ENCODE measurements around the gene RNF157.

Gene RNF157

DNA sequence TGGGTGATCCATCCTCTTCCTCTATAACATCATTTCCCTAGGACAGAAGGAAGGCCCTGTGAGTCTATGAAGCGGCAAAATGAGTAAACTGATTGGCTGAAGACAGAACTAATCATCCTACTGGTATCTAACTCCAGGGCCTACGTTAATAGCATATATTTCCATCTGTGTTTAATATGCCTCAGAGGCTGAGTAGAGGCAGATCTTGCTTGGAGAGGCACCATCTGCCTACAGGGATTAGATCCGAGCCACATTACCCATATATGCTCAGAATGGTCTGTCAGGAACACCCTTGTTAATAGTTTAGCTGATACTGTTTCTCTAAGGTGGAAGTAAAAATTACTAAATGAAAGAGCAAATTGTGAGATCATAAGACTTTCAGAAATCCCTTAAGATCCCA is 86.0 kb downstream of the RNF157 start:
- DNase-seq = no peak

DNA sequence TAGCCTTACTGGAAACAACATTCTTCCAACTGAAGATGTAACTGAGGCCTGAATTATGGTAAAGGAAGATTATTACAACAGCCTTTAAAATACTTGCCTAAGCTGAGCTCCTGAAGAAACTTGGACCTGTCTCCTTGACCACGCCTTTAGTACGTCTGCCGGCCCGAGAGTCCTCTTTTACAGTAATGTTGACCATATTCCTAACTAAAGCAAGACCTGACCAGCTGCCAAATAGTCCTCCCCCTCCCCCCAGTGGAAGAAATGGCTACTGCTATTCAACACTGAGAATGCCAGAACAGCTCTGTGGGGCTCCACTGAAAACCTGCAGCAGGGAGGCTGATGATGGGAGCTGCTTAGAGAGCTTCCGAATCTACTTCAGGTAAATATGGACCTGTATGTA is 86.7 kb downstream of the RNF157 start:
- DNase-seq = no peak

DNA sequence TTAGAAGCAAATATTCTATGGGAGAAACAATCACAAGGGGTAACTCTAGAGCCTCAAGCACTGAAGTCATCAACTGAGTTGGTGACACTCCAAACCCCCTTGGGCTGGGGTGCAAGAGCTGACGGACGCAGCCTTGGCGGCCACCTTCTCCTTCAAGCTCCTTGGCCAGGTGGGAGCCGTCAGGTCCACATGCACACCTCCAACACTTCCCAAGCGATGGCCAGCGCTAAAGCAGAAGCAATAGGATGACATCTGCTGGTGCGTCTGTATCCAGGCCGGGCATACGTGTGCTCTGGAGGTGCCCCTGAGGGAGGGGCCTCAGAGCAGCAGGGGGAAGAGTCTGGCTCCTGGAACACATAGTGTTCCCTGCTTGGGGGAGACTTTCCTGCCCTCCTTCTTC is 87.1 kb downstream of the RNF157 start:
- DNase-seq = no peak

DNA sequence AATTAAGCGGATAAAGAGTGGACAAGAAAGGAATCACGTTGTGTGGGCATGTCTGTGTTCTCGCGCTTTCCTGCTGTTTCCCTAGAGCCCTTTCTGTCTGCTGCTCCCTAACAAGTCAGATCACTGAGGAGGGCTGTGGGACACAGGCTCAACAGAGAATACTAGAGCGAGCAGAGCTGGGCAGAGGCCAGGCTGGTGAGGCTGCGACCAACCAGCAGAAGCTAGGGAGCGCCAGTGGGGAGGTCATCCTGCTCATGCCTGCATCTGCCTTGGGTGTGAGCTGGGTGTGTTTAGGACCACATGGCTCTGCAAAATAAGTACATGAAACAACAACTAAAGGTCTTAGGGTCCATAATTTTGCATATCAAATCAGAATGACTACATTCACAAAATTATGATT is 87.7 kb downstream of the RNF157 start:
- no peak for DNase-seq

DNA sequence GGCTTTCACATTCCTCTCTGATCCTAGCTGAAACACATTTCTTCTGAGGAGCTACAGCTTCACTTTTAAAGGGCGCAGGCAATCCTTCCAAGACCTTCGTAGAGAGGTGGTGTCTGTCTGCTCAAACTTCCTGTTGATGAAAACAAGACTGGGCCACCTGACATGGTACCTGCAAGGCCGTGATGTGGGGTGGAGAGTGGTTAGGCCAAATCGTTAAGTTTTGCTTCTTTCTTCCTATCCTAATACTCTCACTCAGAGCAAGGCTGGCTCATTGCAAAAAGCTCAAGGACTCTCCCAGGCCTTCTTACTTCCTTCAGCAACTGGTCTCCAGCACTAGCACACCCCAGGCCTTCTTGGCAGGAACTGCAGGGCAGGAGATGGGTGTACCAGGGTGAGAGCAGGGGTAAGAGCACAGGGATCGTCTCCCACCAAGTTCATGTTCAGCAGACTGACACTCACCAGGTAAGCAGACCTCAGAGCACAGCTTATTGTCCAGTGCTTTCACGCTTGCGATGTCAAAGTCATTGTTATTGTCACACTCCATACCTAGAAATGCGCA is 88.3 kb downstream of the RNF157 start:
- peak; percentile 69 for DNase-seq

- no peak for DNase-seq
These were observed 89.3 kb downstream of the RNF157 start for GRCh38 chr17:76150712-76151622.

GRCh38 chr17:76149214-76149613 is 91.1 kb downstream of the RNF157 start:
- no peak for DNase-seq

DNA sequence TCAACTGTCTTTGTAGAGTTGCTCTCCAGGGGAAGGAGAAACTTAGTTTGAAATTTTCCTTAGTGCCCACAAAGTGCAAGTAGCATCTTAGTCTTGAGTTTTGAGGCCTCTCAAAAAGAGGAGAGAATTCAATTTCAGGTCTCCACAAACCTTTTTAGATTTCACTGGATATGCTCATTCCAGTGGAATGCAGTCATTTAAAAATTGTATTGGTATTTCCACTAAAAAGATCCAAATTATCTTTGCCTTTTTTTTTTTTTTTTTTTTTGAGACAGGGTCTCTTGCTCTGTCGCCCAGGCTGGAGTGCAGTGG is 92.3 kb downstream of the RNF157 start:
- no peak for DNase-seq

DNA sequence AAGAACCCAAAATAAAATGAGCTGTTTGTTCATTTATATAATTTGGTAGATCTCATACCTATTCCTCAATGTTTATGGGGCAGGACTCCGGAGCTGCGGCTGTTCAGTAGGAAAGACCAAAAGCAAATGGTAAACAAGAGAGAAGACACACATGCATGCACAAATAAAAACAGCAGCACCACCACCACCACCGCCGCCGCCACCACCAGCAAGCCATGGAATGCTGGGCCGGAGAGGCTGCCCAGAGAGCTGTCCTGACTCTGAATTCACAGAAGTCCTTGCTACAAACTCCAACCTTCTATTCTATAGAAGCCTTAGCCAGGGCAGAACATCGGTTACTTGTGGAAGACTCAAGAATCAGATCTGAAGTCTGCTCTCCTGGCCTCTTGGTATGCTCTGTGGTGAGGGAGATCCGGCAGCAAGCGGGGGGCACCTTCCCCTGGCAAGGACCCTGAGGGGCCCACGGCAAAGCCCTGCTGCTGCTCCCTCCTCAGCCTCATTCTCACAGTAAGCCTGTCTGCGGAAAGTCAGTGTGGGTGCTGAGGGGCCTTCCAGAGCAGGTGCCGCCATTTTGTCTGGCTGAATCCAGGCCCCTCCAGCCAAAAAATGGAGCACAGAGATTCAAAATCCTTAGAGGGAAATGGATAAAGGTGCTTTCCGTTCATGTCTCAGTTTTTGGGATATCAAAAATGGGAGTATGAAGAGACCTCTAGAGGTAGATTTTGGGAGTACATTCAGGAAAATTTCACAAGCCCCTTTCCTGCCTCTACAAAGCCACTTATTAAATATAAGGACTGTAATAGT is 92.9 kb downstream of the RNF157 start:
- DNase-seq = no peak

DNA sequence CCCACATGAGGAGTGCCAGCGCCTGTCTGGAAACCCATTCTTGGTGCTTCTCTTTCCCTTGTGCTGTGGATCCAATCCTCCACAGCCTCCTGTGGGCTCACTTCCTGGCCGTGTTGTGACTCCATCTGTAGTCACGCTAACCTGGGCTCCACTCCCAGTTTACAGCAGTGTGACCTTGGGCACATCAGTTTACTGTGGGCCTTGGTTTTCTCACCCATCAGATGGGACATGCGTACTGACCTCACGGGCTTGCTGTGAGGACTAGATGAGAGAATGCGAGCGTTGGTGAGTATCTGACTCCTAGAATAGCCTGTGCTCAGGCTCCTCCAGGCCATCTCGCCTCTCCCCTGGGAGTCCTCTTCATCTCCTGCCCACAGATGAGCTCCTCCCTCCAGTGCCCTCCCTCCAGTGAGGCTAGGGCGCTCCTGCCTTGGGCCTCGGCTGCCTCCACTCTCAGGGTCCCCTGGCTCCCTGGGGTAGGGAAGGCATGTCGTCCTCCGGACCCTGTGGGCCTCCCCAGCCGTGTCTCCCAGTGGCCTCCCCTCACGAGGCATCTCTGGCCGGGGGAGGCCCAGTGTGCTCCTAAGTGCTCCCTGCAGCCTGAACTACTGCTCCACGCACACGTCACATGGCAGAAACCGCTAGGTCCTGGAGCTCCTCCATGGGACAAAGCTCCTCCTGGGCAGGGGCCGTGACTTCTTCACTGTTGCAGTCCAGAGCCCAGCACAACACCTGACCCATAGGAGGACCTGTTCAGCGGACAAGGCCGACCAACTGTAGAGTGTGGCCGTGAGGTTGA is 94.0 kb downstream of the RNF157 start:
- DNase-seq = peak; percentile 50

GRCh38 chr17:76145231-76146052 is 94.9 kb downstream of the RNF157 start:
- DNase-seq = peak; percentile 78

- DNase-seq = no peak
These were observed 97.7 kb downstream of the RNF157 start for GRCh38 chr17:76142585-76143041.

GRCh38 chr17:76142039-76142584 is 98.2 kb downstream of the RNF157 start:
- DNase-seq = no peak

- DNase-seq = peak; percentile 92
These were observed 98.9 kb downstream of the RNF157 start, which contains the start of gene FOXJ1 for GRCh38 chr17:76141212-76142038. FOXJ1 (minus strand) TSS chr17:76141245; CDS start chr17:76140395, 850 bp downstream.

GRCh38 chr17:76140661-76141211 is 99.6 kb downstream of the RNF157 start:
- no peak for DNase-seq

- peak; percentile 55 for DNase-seq
These were observed 100.3 kb downstream of the RNF157 start for GRCh38 chr17:76139801-76140660.

DNA sequence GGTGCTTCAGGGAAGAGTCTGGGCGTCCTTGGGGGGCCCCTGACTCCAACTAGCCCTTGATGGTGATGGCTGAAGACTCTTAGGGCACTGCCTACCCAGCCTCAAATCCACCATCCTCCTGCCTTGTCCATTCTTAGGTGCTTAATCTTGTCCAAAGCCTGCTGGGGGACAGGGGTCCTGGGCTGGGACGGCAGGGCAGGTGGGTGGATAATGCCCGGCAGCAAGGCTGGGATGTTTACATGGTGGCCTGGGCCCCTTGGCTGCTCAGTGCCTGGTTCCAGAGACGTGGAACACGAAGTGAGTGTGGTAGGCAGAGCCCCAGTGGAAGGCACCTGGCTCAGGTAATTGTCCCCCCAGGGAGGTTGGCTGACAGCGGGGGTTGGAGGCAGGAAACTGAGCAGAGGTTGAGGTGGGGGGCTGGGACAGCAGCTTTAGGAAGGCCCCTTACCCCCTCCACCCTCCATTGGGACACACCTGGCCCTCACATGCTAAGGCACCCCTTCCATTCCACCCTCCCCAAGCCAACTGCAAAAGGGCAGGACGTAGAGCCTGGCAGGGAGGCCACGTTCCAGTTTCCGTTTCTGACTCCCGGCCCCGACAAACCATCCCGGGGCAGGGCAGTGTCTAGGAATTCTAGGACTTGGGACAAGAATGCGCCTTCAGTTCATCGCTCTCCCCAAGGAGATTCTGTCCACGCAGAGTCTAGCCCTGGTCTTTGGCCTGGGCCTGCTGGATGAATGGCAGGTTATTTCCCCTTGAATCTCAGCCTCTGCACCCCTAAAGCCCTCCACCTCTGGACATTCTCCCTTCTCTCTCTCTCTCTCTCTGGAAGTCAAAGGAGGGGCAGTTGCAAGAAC is 101.2 kb downstream of the RNF157 start:
- DNase-seq = no peak

DNA sequence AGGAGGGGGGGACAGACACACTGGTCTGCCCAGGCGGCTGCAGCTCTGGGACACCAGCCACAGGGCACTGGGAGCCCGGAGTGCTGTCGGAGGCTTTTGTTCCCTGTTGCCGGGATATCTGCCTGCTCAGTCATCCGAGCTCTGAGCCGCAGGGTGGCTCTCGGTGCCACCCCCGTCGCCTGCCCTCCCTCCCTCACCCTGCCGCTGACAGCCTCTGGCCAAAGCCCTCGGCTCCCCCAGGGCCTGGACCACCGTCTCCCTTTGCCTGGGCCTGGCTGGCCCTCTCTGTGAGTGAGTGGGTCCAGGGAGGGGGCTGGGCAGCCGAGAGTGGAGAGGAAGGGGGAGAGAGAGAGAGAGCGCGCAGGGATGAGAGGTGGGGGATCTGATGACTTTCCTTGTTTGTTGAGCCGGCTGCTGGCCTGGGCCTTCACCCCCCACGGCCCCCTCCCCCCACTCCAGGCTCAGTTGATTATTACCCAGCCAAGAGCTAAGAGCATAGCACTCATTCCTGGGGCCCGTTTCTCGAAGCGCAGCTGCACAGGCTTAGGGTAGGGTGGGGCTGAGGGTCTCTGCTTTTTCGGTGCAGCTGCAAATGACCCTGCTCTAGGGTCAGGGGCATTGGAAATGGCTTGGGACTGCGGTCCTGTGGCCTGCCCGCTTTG is 101.9 kb downstream of the RNF157 start:
- DNase-seq = no peak

Measured in CD4-positive, alpha-beta T cell treated with Interleukin-17A for 4 hours (primary cell).